Panc1 (cell line): Measurements from ENCODE around the gene UQCC2. TPM values are rescaled to one million over a fixed set of nuclear protein-coding genes. Genes with fewer than 3 reads are reported as not detected.
A peak's percentile ranks its signal among the peaks of the same experiment; 100 is the strongest.

Experiments used
- ATAC-seq: fragments of 200-7000 bp; cut with Tn5 transposase; 2 replicates; pipeline ENCODE4 v1.9.1; 2020; ENCODE audit warnings: mild to moderate bottlenecking, moderate library complexity
- BruUV-seq: library from RNA; stranded (reverse); fragments of 400-500 nt; replicated peaks from 2 replicates; lab custom pipeline; 2021; lab: Mats Ljungman, UMichigan
- CTCF ChIA-PET: fragments of 300-600 bp; sonication (Branson Sonifier 250); formaldehyde crosslinking; loops from one replicate; lab custom pipeline; 2022; ENCODE audit warnings: antibody characterized with exemption; lab: Charles Lee
- POLR2A ChIA-PET: fragments of 300-600 bp; sonication (Branson Sonifier 250); formaldehyde crosslinking; loops from one replicate; lab custom pipeline; 2022; ENCODE audit warnings: antibody characterized with exemption; lab: Charles Lee
- DNase-seq: peaks from one replicate; pipeline ENCODE4 v3.0.0-alpha.2; 2010; ENCODE audit warnings: low read depth, low spot score
- H3K27ac ChIP-seq: 2 replicates; pipeline ENCODE4 v1.5.1; 2011; ENCODE audit warnings: mild to moderate bottlenecking, low read length, inconsistent platforms
- H3K27me3 ChIP-seq: fragments of 200-500 bp; sonication (Bioruptor generic); 2 replicates; pipeline ENCODE4 v1.6.0; 2014; ENCODE audit warnings: low read length, inconsistent platforms; ENCODE audit not compliant: control insufficient read depth, insufficient read depth
- H3K36me3 ChIP-seq: fragments of 200-500 bp; sonication (Bioruptor generic); 2 replicates; pipeline ENCODE4 v1.5.1; 2014; ENCODE audit warnings: inconsistent platforms, mild to moderate bottlenecking, low read length, moderate library complexity; ENCODE audit not compliant: control insufficient read depth, insufficient read depth
- H3K4me1 ChIP-seq: 2 replicates; pipeline ENCODE4 v1.5.1; 2011; ENCODE audit warnings: inconsistent platforms, mild to moderate bottlenecking, low read length, moderate library complexity; ENCODE audit not compliant: control insufficient read depth, insufficient read depth
- H3K4me3 ChIP-seq, 2 experiments: 2 replicates each; pipeline ENCODE4 v1.5.1; 2011 to 2012; ENCODE audit warnings: low read depth in 2 of 2, low read length in 2 of 2, mild to moderate bottlenecking in 2 of 2, inconsistent platforms in 1 of 2, moderate library complexity in 1 of 2
- H3K9me3 ChIP-seq: fragments of 200-500 bp; sonication (Bioruptor generic); 2 replicates; pipeline ENCODE4 v1.5.1; 2014; ENCODE audit warnings: low read depth, mild to moderate bottlenecking, inconsistent platforms, low read length, moderate library complexity; ENCODE audit not compliant: control insufficient read depth, insufficient read depth
- CTCF ChIP-seq: fragments of 450-650 bp; IDR thresholded peaks from 2 replicates; pipeline ENCODE4 v1.5.1; 2017; ENCODE audit warnings: mild to moderate bottlenecking
- POLR2AphosphoS5 ChIP-seq: IDR thresholded peaks from 2 replicates; pipeline ENCODE4 v1.6.1; 2012; ENCODE audit warnings: mild to moderate bottlenecking, low read depth, low read length, moderate library complexity
- REST ChIP-seq, 2 experiments: IDR thresholded peaks; 2 replicates each; pipeline ENCODE4 v1.6.1; 2011 to 2012; ENCODE audit warnings: low read depth in 2 of 2, control low read depth in 1 of 2, low read length in 1 of 2, mild to moderate bottlenecking in 1 of 2, moderate library complexity in 1 of 2; ENCODE audit not compliant: insufficient read depth in 1 of 2
- SIN3A ChIP-seq: IDR thresholded peaks from 2 replicates; pipeline ENCODE4 v1.6.1; 2012; ENCODE audit warnings: low read depth, mild to moderate bottlenecking, low read length, moderate library complexity, borderline replicate concordance; ENCODE audit not compliant: insufficient read depth
- TCF7L2 ChIP-seq: IDR thresholded peaks from 2 replicates; pipeline ENCODE4 v1.6.1; 2011; ENCODE audit warnings: mild to moderate bottlenecking, low read depth, low read length, inconsistent platforms
- in situ Hi-C: cut with HindIII; loops from 2 replicates; pipeline ENCODE4 v1.10.0; 2016; ENCODE audit warnings: low sequenced_read_pairs, low pct_unique_long_range_greater_than_20kb
- intact Hi-C: fragments of 100-400 bp; cut with micrococcal nuclease; formaldehyde crosslinking; loops from one replicate; pipeline ENCODE4 v1.10.0; 2022; ENCODE audit not compliant: unreplicated experiment
- total RNA-seq: library from RNA; stranded (reverse); gene quantifications from one replicate; pipeline ENCODE4 v1.2.1, GENCODE V29; 2021; ENCODE audit not compliant: unreplicated experiment

The UQCC2 gene
- total RNA-seq, 1 experiment from 2014 or later: 135 TPM

GRCh38 chr6:33697845-33698244 lies 13.7 kb downstream of the UQCC2 start:
- no peaks in the 10 kb centered on the region for H3K9me3 ChIP-seq
- H3K4me1 ChIP-seq: peaks cover 33% of the 10 kb centered on the region
- CTCF ChIA-PET: no interaction called here
- intact Hi-C loops: no loop called here
- H3K27me3 ChIP-seq: no peaks in the 10 kb centered on the region
- no peak overlapping the region for H3K4me3 ChIP-seq
- peak overlapping the region; percentile 75 for H3K27ac ChIP-seq
- ATAC-seq: no peak
- TF ChIP-seq CTCF (no peak), SIN3A (no peak), REST (IDR thresholded peaks at IDR 0.05; ENCODE audit: insufficient read depth in 1 of 2, low read depth in 2 of 2, low read length in 1 of 2) (no peak), TCF7L2 (no peak), POLR2AphosphoS5 (no peak)
- POLR2A ChIA-PET: interaction anchor here (0.5 kb wide), 1 partner anchor 117 kb away, joined by 3 read pairs; no protein-coding TSS in a partner anchor
- H3K36me3 ChIP-seq: peaks cover 7% of the 10 kb centered on the region; the same call in 1 of the 2 replicates
- in situ Hi-C loops: no loop called here
- no TSS peak for BruUV-seq
- no peak for DNase-seq

- BruUV-seq: no TSS peak
- CTCF ChIA-PET: no interaction called here
These were observed 14.7 kb downstream of the UQCC2 start for GRCh38 chr6:33696548-33697518.

More at GRCh38 chr6:33696548-33697518, 14.7 kb downstream of the UQCC2 start:
- in situ Hi-C loops: no loop called here
- no peaks in the 10 kb centered on the region for H3K9me3 ChIP-seq
- POLR2A ChIA-PET: interaction anchor here (0.5 kb wide), 1 partner anchor 116 kb away, joined by 3 read pairs; no protein-coding TSS in a partner anchor
- intact Hi-C loops: no loop called here
- ATAC-seq: peak; percentile 54
- no peaks in the 10 kb centered on the region for H3K27me3 ChIP-seq
- no peak for DNase-seq
- peaks cover 42% of the 10 kb centered on the region for H3K4me1 ChIP-seq
- H3K4me3 ChIP-seq: no peak overlapping the region
- H3K36me3 ChIP-seq: peaks cover 7% of the 10 kb centered on the region; the same call in 1 of the 2 replicates
- H3K27ac ChIP-seq: peak overlapping the region; percentile 75
- TF ChIP-seq CTCF: no peak
- no peak for TF ChIP-seq REST (IDR thresholded peaks at IDR 0.05; ENCODE audit: insufficient read depth in 1 of 2, low read depth in 2 of 2, low read length in 1 of 2)
- TF ChIP-seq SIN3A: no peak
- no peak for TF ChIP-seq TCF7L2
- TF ChIP-seq POLR2AphosphoS5: no peak
